Panc1 (cell line): ENCODE measurements around the gene DGCR2.

Source experiments
- POLR2AphosphoS5 ChIP-seq: IDR thresholded peaks from 2 replicates; pipeline ENCODE4 v1.6.1; 2012; ENCODE audit warnings: mild to moderate bottlenecking, low read depth, low read length, moderate library complexity
- SIN3A ChIP-seq: IDR thresholded peaks from 2 replicates; pipeline ENCODE4 v1.6.1; 2012; ENCODE audit warnings: low read depth, mild to moderate bottlenecking, low read length, moderate library complexity, borderline replicate concordance; ENCODE audit not compliant: insufficient read depth
- TCF7L2 ChIP-seq: IDR thresholded peaks from 2 replicates; pipeline ENCODE4 v1.6.1; 2011; ENCODE audit warnings: mild to moderate bottlenecking, low read depth, low read length, inconsistent platforms
- TF ChIP-seq, protein P1 (sequence below): fragments of 450-650 bp; IDR thresholded peaks from 2 replicates; pipeline ENCODE4 v1.5.1; 2017; ENCODE audit warnings: mild to moderate bottlenecking
- TF ChIP-seq, protein P2 (sequence below), 2 experiments: IDR thresholded peaks; 2 replicates each; pipeline ENCODE4 v1.6.1; 2011 to 2012; ENCODE audit warnings: low read depth in 2 of 2, control low read depth in 1 of 2, low read length in 1 of 2, mild to moderate bottlenecking in 1 of 2, moderate library complexity in 1 of 2; ENCODE audit not compliant: insufficient read depth in 1 of 2

DNA sequence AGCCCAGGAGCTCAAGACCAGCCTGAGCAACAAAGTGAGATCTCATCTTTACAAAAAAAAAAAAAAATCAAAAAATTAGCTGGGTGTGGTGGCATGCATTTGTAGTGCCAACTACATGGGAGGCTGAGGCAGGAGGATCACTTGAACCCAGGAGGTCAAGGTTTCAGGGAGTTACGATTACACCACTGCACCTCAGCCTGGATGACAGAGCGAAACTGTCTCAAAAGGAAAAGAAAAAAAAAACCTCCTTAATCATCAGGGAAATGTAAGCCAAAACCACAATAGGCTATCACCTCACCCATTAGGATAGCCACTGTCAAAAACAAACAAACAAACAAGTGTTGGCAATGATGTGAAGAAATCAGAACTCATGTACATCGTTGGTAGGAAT is 13.4 kb downstream of the DGCR2 start:
- TF ChIP-seq, protein P1, sequence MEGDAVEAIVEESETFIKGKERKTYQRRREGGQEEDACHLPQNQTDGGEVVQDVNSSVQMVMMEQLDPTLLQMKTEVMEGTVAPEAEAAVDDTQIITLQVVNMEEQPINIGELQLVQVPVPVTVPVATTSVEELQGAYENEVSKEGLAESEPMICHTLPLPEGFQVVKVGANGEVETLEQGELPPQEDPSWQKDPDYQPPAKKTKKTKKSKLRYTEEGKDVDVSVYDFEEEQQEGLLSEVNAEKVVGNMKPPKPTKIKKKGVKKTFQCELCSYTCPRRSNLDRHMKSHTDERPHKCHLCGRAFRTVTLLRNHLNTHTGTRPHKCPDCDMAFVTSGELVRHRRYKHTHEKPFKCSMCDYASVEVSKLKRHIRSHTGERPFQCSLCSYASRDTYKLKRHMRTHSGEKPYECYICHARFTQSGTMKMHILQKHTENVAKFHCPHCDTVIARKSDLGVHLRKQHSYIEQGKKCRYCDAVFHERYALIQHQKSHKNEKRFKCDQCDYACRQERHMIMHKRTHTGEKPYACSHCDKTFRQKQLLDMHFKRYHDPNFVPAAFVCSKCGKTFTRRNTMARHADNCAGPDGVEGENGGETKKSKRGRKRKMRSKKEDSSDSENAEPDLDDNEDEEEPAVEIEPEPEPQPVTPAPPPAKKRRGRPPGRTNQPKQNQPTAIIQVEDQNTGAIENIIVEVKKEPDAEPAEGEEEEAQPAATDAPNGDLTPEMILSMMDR: no peak
- TF ChIP-seq SIN3A: no peak
- TF ChIP-seq, protein P2, sequence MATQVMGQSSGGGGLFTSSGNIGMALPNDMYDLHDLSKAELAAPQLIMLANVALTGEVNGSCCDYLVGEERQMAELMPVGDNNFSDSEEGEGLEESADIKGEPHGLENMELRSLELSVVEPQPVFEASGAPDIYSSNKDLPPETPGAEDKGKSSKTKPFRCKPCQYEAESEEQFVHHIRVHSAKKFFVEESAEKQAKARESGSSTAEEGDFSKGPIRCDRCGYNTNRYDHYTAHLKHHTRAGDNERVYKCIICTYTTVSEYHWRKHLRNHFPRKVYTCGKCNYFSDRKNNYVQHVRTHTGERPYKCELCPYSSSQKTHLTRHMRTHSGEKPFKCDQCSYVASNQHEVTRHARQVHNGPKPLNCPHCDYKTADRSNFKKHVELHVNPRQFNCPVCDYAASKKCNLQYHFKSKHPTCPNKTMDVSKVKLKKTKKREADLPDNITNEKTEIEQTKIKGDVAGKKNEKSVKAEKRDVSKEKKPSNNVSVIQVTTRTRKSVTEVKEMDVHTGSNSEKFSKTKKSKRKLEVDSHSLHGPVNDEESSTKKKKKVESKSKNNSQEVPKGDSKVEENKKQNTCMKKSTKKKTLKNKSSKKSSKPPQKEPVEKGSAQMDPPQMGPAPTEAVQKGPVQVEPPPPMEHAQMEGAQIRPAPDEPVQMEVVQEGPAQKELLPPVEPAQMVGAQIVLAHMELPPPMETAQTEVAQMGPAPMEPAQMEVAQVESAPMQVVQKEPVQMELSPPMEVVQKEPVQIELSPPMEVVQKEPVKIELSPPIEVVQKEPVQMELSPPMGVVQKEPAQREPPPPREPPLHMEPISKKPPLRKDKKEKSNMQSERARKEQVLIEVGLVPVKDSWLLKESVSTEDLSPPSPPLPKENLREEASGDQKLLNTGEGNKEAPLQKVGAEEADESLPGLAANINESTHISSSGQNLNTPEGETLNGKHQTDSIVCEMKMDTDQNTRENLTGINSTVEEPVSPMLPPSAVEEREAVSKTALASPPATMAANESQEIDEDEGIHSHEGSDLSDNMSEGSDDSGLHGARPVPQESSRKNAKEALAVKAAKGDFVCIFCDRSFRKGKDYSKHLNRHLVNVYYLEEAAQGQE (IDR thresholded peaks at IDR 0.05; ENCODE audit: insufficient read depth in 1 of 2, low read depth in 2 of 2, low read length in 1 of 2): no peak
- TF ChIP-seq POLR2AphosphoS5: no peak
- TF ChIP-seq TCF7L2: no peak
